NCI-H2081 treated with DMSO at 0.1 percent for 48 hours (cell line): ENCODE results near the gene ANKDD1A.

Experiments used
- DNase-seq: peaks from one replicate; lab custom pipeline; 2025; lab: John Stamatoyannopoulos, UW

ANKDD1A gene

GRCh38 chr15:64895285-64896065 is 16.2 kb upstream of the ANKDD1A start:
- DNase-seq, result no peak

DNA sequence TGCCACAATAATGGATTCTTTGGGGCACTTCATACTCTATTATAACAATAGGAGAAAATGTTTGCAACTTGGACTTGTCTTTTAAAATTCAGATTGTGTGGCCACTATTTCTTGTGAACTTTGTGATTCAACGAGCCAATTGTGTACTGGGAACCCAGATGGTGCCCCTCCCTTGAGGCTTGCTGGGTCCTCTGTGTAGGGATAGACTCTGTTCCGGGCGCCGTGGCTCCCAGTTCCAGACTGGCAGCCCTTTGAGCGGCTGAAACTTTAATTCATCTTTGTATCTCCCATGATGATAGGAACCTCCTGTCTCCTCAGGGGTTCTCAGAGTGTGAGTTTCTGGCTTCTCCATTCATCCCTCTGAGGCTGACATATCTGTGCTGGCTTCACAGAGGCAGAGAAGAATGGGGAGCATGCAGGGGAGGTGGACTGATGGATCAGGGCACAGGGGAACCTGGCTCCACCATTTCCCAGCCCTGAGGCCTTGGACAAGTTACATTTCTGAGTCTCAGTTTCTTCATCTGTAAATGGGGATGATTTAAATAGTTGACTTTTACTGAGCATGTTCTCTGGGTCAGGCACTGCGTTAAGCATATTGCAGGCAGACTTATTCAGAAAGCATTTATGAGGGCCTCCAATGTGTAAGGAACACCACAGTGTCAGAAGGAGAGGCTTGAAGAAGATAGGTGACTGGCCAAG is 15.2 kb upstream of the ANKDD1A start:
- DNase-seq, result no peak

GRCh38 chr15:64897345-64897985 is 14.2 kb upstream of the ANKDD1A start:
- no peak for DNase-seq

GRCh38 chr15:64898406-64898805 is 13.3 kb upstream of the ANKDD1A start:
- no peak for DNase-seq

GRCh38 chr15:64901141-64901540 is 10.6 kb upstream of the ANKDD1A start:
- no peak for DNase-seq

GRCh38 chr15:64901914-64902313 is 9.8 kb upstream of the ANKDD1A start:
- DNase-seq, result no peak

GRCh38 chr15:64902863-64903262 is 8.8 kb upstream of the ANKDD1A start:
- DNase-seq, result no peak

- no peak for DNase-seq
Observed at GRCh38 chr15:64903326-64903950, 8.3 kb upstream of the ANKDD1A start.

GRCh38 chr15:64904189-64904588 is 7.5 kb upstream of the ANKDD1A start:
- no peak for DNase-seq

- no peak for DNase-seq
Observed at GRCh38 chr15:64905119-64905831, 6.4 kb upstream of the ANKDD1A start.

DNA sequence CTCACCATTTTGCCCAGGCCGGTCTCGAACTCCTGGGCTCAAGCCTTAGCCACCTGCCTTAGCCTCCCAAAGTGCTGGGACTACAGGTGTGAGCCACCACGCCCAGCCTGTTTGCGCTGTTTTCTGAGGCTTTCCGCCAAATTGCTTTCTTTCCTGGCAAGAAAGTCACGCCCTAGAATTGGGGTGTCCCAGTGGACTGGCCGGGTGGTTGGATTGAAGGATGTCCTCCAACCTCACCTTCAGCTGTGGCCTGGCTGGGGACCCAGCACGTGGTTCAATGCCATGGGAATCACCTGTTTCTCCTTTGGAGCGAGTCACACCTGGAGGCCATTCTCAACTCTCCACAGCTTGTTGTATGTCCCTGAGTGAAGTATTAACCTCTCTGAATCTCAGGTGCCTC is 5.8 kb upstream of the ANKDD1A start:
- no peak for DNase-seq

- no peak for DNase-seq
Observed at GRCh38 chr15:64906402-64906801, 5.3 kb upstream of the ANKDD1A start.

GRCh38 chr15:64907991-64908390 is 3.7 kb upstream of the ANKDD1A start:
- no peak for DNase-seq

DNA sequence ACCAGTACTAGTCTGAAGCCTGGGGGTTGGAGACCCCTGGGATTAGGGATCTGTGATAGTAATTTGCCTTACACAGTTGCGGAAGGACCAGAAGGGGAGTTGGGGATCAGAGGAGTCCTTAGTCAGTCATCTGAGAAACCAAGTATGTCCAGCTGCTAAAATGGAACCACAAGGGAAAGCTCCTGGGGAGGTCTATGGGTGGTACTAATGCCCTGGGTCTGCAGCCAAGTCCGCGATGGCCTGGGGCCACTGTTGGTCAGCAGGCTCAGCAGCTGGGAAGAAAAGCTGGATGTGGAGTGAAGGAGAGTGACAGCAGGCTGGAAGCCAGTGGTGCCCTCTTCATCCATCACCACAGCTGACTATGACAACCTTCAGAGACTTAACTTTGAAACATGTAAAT is 2.2 kb upstream of the ANKDD1A start:
- DNase-seq, result no peak

DNA sequence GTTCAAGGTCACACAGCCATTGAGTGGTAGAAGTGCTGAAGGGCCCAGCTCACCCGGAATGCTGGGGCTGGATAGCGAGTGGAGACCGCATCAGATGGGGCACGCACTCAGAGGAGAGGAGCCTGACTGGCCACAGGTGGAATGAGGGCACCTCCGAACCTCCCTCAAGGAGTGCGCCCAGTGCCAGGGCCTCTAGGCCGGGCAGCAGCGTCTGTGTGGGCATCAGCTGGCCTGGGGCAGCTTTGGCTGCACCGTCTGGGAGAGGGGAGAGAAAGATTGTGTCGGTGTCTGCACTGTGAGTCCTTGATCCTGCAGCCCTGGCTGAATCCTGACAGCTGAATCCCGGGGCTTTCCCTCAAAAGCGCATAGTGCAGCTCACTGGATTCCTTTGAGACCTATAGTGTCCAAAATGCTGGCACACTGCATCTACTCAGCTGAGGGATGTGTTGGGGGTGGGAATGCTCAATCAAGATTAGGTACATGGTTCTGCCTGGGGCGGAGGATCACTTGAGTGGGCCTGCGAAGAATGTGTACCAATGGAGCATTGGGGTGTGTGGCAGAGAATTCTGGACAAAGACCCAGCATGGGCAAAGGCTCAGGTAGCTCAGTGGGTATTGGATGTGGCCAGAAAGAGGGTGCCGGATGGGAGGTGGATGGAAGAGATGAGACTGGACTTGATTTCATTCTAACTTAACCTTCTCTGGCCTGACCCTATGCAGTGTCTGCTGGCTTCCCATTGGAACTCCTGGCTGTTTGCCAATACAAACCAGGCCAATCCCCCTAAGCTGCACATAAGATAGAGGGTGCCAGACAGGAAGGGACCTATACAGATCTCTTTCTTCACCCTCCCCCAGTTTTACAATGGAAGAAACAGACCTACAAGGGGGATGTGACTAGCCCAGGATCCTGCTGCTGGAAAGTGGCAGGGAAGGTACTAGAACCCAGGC is 950 bp downstream of the ANKDD1A start:
- no peak for DNase-seq

- no peak for DNase-seq
Observed at GRCh38 chr15:64915518-64916227, 4.0 kb downstream of the ANKDD1A start.

DNA sequence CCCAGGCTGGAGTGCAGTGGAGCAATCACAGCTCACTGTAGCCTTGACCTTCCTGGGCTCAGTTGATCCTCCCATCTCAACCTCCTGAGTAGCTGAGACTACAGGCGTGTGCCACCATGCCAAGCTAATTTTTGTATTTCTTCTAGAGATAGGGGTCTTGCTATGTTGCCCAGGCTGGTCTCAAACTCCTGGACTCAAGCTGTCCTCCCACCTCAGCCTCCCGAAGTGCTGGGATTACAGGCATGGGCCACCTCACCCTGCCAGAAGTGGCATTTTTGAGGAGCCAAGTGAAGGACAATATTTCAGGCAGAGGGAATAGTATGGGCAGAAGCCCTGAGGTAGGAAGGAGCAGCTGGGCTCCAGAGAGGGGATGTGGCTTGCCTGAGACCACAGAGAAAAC is 4.7 kb downstream of the ANKDD1A start:
- DNase-seq, result no peak

DNA sequence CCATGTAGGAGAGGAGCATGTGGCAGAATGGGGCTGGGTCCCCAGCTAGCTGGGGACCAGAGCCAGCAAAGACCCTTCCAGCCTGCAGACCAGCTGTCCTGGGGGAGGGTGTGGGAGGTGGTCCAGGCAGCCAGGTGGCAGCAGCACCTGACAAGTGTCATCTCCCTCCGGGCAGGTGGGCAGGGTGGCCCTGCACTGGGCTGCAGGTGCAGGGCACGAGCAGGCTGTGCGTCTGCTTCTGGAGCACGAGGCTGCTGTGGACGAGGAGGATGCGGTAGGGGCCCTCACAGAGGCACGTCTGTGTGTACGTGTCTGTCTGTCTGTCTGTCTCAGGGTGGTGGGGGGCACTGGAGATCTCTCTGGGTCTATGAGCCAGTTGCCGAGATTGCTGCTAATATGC is 5.5 kb downstream of the ANKDD1A start:
- no peak for DNase-seq

GRCh38 chr15:64919721-64920120 is 8.0 kb downstream of the ANKDD1A start:
- DNase-seq, result no peak

DNA sequence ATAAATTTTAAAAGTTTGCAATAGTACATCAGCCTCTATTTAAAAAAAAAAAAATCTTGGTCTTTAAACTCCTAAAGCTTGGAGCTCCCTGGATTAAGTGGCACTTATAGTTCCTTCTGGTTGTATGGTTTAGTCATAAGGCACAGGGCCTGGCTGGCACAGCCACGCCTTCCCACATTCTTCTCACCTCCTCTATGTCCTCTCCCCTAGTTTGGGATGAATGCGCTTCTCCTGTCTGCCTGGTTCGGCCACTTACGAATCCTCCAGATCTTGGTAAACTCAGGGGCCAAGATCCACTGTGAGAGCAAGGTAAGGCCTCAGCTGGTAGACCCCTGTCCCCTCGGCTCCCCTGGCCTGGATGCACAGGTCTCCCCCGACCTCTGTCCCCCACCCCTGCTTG is 10.0 kb downstream of the ANKDD1A start:
- DNase-seq, result no peak
